Pons (tissue), 1 donor: ENCODE measurements around the gene CDHR3.

Source experiments
- DNase-seq: peaks from one replicate; pipeline ENCODE4 v3.0.0-alpha.2; 2016; ENCODE audit warnings: low spot score

The CDHR3 gene

GRCh38 chr7:106050746-106051117, 87.7 kb downstream of the CDHR3 start:
- no peak for DNase-seq

GRCh38 chr7:106052681-106053080, 89.6 kb downstream of the CDHR3 start:
- DNase-seq: no peak

DNA sequence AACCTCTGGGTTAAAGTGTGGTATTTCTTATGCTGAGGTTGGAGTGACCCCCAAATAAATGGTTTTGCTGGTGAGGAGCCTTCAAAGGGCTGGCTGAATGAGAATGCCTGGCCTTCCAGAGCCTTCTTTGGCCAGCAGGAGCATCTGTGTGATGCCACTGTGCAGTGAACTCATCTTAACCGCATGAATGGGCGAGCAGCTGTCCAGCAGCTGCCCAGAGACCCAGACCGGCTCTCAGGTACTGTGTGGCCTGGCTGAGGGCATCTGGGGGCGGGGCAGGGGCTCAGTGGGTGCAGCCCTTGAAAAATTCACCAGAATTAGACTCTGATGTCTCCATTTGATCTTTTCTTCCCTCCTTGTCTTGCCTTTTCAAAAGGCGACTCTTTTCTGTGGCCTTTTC, 90.0 kb downstream of the CDHR3 start:
- DNase-seq: no peak

DNA sequence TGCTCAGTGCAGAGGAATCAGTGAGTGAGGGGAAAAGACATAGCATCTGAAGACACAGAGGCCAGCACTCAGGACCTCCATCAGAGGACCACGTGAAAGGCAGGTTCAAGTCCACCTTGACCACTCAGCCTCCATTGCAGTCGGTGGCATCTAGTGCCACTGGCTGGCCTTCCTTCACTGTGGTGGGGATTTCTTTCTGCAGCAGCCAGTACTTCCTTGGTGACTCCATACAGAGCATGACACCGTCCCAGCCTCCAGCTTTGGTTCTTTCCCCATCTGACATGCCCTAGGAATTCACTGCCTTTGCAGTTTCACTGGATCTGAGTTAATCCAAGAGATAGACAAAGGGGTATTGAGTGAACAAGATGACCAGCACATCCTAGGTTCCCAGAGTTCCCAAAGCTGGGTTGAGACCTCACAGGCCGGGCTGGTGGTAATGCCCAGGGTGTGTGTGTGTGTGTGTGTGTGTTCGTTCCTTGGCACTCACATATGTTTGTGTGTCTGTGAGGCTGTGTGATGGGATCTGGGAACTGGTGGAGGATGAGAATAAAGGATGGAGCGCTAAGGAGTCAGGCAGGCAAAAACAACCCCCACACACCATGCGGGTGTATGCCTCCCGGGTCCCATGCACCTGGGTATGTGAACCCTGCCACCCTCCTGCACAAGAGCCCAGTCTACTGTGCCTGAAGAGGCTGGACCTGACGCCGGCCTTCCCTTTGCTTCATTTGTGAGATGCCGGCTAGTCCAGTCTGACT, 91.3 kb downstream of the CDHR3 start:
- DNase-seq: no peak

DNA sequence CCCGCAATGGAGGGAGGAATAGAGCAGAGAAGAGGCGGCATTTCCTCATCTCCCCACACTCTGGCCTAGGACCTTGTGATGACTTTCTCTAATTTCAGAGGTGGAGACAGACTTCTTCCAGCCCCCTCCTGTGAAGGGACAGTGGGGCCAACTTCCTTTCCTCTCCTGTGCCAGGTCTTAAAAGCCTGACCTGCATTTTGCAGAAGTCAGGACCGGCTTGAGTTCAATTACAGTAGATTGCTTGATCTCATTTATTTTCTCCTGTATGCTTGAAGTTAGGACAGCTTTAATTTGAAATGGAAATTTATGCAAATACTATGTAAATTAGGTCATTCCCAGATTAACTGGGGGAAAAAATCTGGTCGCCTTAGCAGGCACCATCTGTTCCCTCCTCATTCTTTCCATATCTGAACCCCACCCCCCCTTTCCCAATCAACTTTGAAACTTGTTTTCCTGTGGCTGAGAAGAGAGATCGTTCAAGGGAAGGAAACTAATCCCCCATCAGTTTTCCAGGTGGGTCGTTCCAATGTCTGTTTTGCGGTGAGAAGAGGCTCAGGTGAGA, 92.0 kb downstream of the CDHR3 start:
- DNase-seq: no peak

GRCh38 chr7:106056513-106057203, 93.6 kb downstream of the CDHR3 start:
- DNase-seq: peak; percentile 91

GRCh38 chr7:106057204-106057961, 94.3 kb downstream of the CDHR3 start:
- peak; percentile 14 for DNase-seq

DNA sequence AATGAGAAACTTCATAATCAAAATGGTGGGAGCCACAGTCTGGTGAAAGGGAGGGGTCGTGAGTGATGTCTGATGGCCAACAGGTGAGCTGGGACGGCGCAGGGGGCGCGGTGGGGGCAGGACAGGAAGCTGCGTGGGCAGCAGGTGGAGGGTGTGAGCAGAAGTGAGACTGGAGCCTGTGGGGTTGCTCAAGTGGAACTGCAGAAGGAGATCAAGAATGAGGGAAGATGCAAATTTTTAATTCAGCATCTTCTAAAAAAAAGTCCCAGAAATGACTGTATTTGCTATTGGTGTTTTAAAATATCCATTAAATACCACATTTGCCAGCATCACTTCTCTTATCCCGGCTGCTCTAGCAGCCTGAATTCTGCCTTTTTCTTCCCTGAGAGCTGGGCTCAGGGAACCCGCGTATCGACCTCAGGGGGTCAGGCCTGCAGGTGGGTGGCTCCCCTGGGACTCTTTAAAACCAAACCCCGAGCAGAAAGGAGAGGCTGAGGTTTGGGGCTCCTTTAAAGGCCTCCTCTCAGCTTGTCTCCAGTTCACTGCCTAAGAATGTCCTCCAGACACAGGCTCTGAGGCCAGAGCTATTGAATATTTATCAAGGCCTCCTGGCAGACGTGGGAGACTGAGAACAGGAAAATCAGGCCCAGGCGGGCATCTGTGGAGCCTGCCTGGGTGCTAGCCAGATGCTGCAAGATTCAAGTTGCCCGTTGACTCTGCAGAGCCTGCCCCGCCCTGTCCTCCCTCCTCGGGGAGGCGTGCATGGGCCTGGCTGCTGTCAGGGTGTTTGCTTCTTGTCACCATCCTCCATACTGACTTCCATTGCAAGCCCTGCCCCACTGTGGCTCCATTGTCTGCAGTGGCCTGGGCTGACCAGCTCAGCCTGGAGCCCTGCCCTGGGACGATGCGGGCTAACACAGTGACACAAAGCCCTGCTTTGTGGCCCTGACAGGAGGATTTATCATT, 95.2 kb downstream of the CDHR3 start:
- peak; percentile 99 for DNase-seq

GRCh38 chr7:106058928-106059324, 95.9 kb downstream of the CDHR3 start:
- no peak for DNase-seq

- DNase-seq: no peak
Measured at GRCh38 chr7:106059556-106059955, 96.5 kb downstream of the CDHR3 start.

GRCh38 chr7:106060394-106060920, 97.4 kb downstream of the CDHR3 start:
- no peak for DNase-seq

DNA sequence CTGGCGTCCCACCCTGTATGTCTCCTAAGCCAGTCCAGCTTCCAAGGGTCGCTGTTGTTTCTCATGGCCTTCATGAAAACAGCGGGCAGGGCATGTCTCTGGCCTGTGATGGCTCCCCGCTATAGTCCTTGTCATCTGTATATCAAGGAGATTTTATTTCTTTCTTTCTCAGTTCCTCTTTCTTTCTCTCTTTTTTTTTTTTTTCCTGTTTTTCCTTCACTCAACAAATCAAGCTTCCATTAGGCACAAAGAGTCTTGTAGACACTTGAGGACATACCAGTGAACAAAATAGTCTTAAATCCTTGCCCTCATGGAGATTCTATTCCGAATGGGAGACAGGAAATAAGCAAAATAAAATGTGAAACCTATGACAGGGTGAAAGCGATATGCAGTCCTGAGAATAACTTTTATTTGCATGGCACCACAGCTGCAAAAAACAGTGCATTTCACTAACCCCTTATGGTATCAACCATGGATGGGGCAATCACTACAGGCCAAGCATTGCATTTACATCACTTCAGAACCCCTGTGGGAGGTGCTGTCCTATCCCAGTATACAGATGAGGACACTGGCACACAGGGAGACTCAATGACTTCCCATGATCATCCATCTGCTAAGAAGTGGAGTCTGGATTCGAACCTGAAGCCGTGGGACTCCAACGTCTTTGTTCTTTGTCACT, 98.4 kb downstream of the CDHR3 start:
- no peak for DNase-seq

GRCh38 chr7:106062006-106062405, 98.9 kb downstream of the CDHR3 start:
- no peak for DNase-seq

DNA sequence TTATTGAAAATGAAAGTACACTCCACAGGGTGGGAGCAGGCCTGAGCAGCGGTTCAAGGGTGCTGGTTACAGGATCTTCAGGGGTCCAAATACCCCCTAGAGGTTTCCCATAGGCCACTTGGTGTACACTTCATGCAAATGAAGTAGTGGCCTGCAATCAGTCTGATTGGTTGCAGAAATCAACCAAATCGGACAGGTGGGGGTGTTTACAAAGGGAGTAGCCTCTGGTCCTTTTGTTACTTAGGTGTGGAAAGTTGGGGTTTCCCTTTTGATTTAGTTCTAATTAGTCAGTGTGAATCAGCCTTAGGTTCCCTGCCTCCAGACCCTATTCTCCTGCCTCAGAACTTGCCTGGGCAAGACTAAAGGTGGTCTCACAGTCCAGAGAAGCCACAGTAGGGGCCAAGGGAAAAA, 99.5 kb downstream of the CDHR3 start:
- DNase-seq: no peak

- no peak for DNase-seq
Measured at GRCh38 chr7:106063024-106063423, 100.0 kb downstream of the CDHR3 start.

DNA sequence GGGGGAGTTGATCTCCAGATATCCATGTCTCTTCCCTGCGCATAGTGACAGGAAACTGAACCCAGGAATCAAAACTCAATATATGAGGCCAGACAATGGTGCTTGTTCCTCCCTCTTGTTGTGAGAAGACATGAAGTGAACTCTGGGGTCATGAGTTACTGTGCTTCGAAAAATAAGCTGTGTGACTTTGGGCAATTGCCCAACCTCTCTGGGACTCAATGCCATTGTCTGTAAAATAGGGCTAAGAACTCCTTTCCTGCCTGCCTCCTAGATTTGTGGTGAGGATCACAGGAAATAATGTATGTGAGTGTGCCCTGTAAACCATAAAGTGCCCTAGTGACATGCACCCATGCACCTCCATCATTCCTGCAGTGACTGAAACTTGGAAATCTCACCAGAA, 100.6 kb downstream of the CDHR3 start:
- no peak for DNase-seq

GRCh38 chr7:106064316-106064715, 101.3 kb downstream of the CDHR3 start:
- DNase-seq: peak; percentile 35

DNA sequence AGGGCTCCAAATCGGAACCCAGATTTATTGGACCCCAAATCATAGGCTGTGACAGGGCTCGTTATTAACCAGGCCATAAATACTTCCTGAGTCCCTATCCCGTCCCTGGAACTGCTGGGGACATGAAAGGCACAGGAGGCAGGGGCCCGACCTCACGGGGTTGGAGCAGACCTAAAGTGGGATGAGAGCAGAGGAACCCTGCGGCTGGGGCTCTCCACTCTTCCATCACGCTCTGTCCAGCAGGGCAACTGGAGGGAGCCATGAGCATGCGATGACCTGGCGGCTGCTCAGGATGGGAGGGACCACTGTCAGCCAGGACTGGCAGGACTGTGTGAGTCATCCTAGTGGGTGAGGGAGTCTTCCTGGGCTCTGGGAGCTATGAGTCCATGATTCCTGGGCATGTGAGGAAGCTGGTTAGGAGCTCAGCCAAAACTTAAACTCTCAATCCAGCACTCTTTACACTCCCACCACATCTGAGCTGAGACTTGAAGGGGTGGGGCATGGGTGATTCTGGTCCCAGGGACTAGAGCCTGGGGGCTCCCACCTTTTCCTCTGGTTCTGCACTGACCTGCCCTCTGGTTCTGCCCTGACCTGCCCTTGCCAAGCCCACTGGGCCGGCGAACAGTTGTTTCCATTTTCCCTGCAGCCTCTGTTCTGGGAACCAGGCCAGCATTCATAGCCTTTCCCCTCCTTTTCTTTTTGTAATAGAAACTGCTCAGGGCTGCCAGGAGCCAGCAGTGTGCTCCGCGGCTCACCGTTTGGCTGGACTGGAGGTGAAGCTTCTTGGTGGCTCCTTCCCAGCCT, 101.9 kb downstream of the CDHR3 start:
- peak; percentile 92 for DNase-seq

DNA sequence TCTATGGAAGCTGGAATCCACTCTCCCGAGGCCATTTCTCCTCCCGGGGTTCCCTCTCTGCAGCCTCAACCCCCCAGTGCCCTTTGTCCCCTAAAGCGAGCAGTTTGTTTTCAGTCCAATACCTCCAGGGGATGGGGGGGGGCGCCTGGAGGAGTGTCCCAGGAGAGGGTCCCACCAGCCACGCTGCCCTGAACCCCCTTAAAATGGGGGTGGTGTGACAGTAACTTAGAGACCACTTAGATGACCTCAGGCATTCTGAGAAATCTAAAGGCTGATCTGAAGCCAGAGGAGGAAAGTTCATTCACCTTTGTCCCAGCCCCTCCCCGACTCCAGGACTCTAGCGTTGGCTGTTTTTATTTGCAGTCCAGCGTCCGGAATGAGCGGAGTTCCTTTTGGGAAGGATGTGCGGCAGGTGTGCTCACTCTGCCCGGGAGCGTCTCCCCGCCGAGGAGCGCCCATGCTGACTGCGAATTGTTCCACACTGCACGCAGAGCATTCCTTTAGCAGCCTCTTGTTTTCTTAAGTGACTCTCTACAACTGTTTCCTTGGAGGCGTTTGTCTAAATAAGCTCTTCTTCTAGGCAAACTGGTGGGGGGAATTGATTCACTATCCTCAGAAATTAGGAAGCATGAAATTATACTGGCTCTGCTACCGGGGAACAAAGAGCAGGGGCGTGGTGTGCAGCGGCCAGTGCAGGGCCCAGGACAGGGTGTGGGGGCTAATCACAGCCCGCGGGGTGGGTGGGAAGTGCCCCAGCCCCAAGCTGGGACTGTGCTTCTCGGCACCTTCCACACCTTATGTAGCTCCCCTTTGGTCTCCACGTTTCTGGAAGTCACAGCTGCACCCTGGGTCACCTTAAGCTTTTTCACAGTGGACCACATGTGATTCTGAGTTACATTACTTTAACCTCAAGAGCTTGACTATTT, 102.8 kb downstream of the CDHR3 start:
- peak; percentile 15 for DNase-seq
